ENCODE data around the gene TMCO6. TPM values are rescaled to one million over a fixed set of nuclear protein-coding genes. Genes with fewer than 3 reads are reported as not detected.
"Not testable (repeated sequence)": the region's sequence is repeated elsewhere in the genome, so short reads cannot be mapped to it uniquely, and the experiment has no call there.

The TMCO6 gene
- total and polyA plus RNA-seq, 10 donors = 12.0 to 55.2 (median 20.9) TPM

DNA sequence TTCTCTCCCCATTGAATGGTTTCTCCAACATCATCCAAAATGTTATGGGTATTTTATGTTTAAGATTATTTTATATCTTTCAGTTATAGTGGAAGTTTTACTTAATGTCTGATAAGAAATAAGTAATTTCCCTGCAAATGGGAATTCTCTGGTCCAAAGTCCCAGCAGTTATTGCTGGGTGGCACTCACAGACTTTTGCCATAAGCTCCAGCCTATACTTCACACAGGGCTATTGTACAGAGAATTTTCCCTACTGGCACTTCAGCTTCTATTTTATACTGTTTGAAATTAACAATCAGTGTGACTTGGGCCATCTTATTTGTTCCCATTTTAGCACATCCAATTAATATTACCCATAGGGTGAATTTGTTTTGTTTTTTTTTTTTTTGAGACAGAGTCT, 39.2 kb upstream of the TMCO6 start:
- no peak for DNase-seq
- Histone ChIP-seq H3K27ac (no peak overlapping the region), H3K4me1 (peaks cover 2 to 41% (median 15%) of the 10 kb centered on the region in 6 donors), H3K9me3 (no peaks in the 10 kb centered on the region), H3K27me3 (replicated peaks in 1 of 7) (no peaks in the 10 kb centered on the region), H3K36me3 (no peaks in the 10 kb centered on the region), H3K4me3 (no peak overlapping the region)
- intact Hi-C loops (cut with DNase I; ENCODE audit: low total_unique reads) = no loop called here
- TF ChIP-seq, protein P1, sequence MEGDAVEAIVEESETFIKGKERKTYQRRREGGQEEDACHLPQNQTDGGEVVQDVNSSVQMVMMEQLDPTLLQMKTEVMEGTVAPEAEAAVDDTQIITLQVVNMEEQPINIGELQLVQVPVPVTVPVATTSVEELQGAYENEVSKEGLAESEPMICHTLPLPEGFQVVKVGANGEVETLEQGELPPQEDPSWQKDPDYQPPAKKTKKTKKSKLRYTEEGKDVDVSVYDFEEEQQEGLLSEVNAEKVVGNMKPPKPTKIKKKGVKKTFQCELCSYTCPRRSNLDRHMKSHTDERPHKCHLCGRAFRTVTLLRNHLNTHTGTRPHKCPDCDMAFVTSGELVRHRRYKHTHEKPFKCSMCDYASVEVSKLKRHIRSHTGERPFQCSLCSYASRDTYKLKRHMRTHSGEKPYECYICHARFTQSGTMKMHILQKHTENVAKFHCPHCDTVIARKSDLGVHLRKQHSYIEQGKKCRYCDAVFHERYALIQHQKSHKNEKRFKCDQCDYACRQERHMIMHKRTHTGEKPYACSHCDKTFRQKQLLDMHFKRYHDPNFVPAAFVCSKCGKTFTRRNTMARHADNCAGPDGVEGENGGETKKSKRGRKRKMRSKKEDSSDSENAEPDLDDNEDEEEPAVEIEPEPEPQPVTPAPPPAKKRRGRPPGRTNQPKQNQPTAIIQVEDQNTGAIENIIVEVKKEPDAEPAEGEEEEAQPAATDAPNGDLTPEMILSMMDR (IDR thresholded peaks at IDR 0.05 in 8 of 11, conservative IDR thresholded peaks at IDR 0.05 in 3 of 11) = no peak

DNA sequence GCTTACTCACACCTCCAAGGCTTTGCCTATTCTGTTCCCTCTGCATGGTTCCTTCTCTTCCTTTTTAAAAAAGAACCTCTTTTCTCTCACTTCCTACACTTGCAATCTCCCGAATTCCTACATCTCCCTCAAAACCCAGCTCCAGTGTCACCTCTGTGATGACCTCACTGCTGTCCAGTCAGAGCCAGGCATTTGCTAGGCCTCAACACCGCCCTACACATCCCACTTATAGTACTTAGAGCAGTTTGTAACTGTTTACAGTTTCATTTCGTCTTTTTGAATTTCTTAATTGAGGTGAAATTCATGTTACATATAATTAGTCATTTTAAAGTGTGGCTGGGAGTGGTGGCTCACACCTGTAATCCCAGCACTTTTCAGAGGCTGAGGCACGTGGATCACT, 37.1 kb upstream of the TMCO6 start:
- TF ChIP-seq POLR2AphosphoS5 (IDR thresholded peaks at IDR 0.05) (no peak), POLR2A (IDR thresholded peaks at IDR 0.05) (no peak)
- TF ChIP-seq, protein P1 (IDR thresholded peaks at IDR 0.05 in 8 of 11, conservative IDR thresholded peaks at IDR 0.05 in 3 of 11) = no peak
- peaks cover 0 to 33% (median 0%) of the 10 kb centered on the region in 6 donors for H3K4me1 ChIP-seq
- H3K27me3 ChIP-seq (replicated peaks in 1 of 7) = no peaks in the 10 kb centered on the region
- 67 to 76% (median 71%) methylated on average over 4 of the region's 4 CpGs for WGBS, 5 donors
- H3K27ac ChIP-seq = peak overlapping the region in 7 of 8 donors; percentile 61 to 92 (median 76)
- peak overlapping the region in 1 of 8 donors; percentile 34 for H3K4me3 ChIP-seq
- no peak for DNase-seq
- intact Hi-C loops (cut with DNase I; ENCODE audit: low total_unique reads) = no loop called here
- no peaks in the 10 kb centered on the region for H3K9me3 ChIP-seq
- H3K36me3 ChIP-seq = no peaks in the 10 kb centered on the region

DNA sequence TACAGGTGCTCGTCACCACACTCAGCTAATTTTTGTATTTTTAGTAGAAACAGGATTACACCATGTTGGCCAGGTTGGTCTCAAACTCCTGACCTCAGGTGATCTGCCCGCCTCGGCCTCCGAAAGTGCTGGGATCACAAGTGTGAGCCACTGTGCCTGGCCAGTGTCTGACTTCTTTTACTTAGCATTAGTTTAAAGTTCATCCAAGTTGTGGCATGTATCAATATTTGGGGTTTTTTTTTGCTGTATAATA, 35.9 kb upstream of the TMCO6 start:
- intact Hi-C loops (cut with DNase I; ENCODE audit: low total_unique reads); H3K9me3 ChIP-seq; DNase-seq; H3K36me3 ChIP-seq; H3K27me3 ChIP-seq (replicated peaks in 1 of 7): not testable (repeated sequence)
- peak overlapping the region in 6 of 8 donors; percentile 67 to 92 (median 79) for H3K27ac ChIP-seq
- WGBS, 5 donors = 92 to 96% (median 94%) methylated on average over 4 of the region's 4 CpGs
- peaks cover 0 to 42% (median under 1%) of the 10 kb centered on the region in 6 donors for H3K4me1 ChIP-seq
- H3K4me3 ChIP-seq = peak overlapping the region in 1 of 8 donors; percentile 34

DNA sequence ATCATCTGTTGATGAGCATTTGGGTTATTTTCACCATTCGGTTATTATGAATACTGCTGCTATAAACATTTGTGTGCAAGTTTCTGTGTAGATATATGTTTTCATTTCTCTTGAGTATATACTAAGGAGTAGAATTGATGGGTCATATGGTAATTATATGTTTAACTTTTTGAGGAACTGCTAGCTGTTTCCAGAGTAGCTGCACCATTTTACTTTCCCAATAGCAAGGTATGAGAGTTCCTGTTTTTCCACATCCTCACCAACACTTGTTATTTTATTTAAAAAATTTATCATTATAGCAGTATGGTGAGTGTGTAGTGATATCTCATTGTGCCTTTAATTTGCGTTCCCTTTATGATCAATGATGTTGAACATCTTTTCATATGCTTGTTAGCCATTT, 35.5 kb upstream of the TMCO6 start:
- TF ChIP-seq, protein P1 (IDR thresholded peaks at IDR 0.05 in 8 of 11, conservative IDR thresholded peaks at IDR 0.05 in 3 of 11) = no peak
- TF ChIP-seq POLR2A (IDR thresholded peaks at IDR 0.05) (no peak), POLR2AphosphoS5 (IDR thresholded peaks at IDR 0.05) (no peak)
- Histone ChIP-seq H3K9me3 (no peaks in the 10 kb centered on the region), H3K36me3 (no peaks in the 10 kb centered on the region), H3K27ac (peak overlapping the region in 6 of 8 donors; percentile 67 to 92 (median 79)), H3K4me3 (peak overlapping the region in 1 of 8 donors; percentile 34), H3K27me3 (replicated peaks in 1 of 7) (no peaks in the 10 kb centered on the region), H3K4me1 (peaks cover 0 to 46% (median 3%) of the 10 kb centered on the region in 6 donors)
- DNase-seq = no peak
- intact Hi-C loops (cut with DNase I; ENCODE audit: low total_unique reads) = no loop called here
- 90 to 99% (median 94%) methylated on average over 2 of the region's 2 CpGs for WGBS, 5 donors

DNA sequence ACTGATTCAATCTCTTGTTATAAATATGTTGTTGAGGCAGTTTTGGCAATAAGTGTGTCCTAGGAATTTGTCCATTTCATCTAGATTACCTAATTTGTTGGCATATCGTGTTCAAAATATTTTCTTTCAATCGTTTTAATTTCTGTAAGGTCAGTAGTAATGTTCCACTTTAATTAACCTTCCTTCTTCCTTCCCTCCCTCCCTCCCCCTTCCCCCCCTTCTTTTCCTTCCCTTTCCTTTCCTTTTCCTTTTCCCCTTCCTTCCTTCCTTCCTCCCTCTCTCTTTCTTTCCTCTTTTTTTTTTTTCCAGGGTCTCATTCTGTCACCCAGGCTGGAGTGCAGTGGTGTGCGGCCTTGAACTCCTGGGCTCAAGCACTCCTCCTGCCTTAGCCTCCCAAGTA, 33.4 kb upstream of the TMCO6 start:
- Histone ChIP-seq H3K36me3 (no peaks in the 10 kb centered on the region), H3K9me3 (no peaks in the 10 kb centered on the region), H3K27ac (peak overlapping the region in 3 of 8 donors; percentile 29 to 87 (median 57)), H3K27me3 (replicated peaks in 1 of 7) (no peaks in the 10 kb centered on the region), H3K4me1 (peaks cover 0 to 67% (median 22%) of the 10 kb centered on the region in 6 donors), H3K4me3 (no peak overlapping the region)
- intact Hi-C loops (cut with DNase I; ENCODE audit: low total_unique reads) = no loop called here
- TF ChIP-seq, protein P1 (IDR thresholded peaks at IDR 0.05 in 8 of 11, conservative IDR thresholded peaks at IDR 0.05 in 3 of 11) = no peak
- TF ChIP-seq POLR2AphosphoS5 (IDR thresholded peaks at IDR 0.05) (no peak), POLR2A (IDR thresholded peaks at IDR 0.05) (no peak)
- no peak for DNase-seq
- 66 to 87% (median 73%) methylated on average over 3 of the region's 3 CpGs for WGBS, 5 donors
